HUES48 (cell line): Measurements from ENCODE around the gene PDS5B.
"Not testable (repeated sequence)": the region's sequence is repeated elsewhere in the genome, so short reads cannot be mapped to it uniquely, and the experiment has no call there.

Experiments used
- H3K27ac ChIP-seq: one replicate; pipeline ENCODE4 v1.7.0; 2013; ENCODE audit warnings: low read depth, low read length, inconsistent platforms
- H3K27me3 ChIP-seq: 2 replicates; pipeline ENCODE4 v1.6.1; 2013; ENCODE audit warnings: mild to moderate bottlenecking, low read length; ENCODE audit not compliant: control insufficient read depth, insufficient read depth
- H3K36me3 ChIP-seq: 2 replicates; pipeline ENCODE4 v1.6.1; 2013; ENCODE audit warnings: low read length; ENCODE audit not compliant: control insufficient read depth, insufficient read depth
- H3K4me1 ChIP-seq: 2 replicates; pipeline ENCODE4 v1.6.1; 2013; ENCODE audit warnings: mild to moderate bottlenecking, low read length; ENCODE audit not compliant: control insufficient read depth, insufficient read depth
- H3K4me3 ChIP-seq: 2 replicates; pipeline ENCODE4 v1.5.1; 2013; ENCODE audit warnings: mild to moderate bottlenecking, low read depth, low read length
- H3K9ac ChIP-seq: 2 replicates; pipeline ENCODE4 v1.6.1; 2013; ENCODE audit warnings: mild to moderate bottlenecking, low read depth, low read length, moderate library complexity
- H3K9me3 ChIP-seq: 2 replicates; pipeline ENCODE4 v1.6.1; 2013; ENCODE audit warnings: low read length; ENCODE audit not compliant: control insufficient read depth, insufficient read depth

PDS5B gene

GRCh38 chr13:32682130-32682529 is 95.9 kb downstream of the PDS5B start:
- peaks cover 26% of the 10 kb centered on the region for H3K36me3 ChIP-seq
- no peak overlapping the region for H3K27ac ChIP-seq
- H3K27me3 ChIP-seq, result no peaks in the 10 kb centered on the region

GRCh38 chr13:32682740-32683139 is 96.5 kb downstream of the PDS5B start:
- no peaks in the 10 kb centered on the region for H3K27me3 ChIP-seq
- no peak overlapping the region for H3K27ac ChIP-seq
- H3K4me3 ChIP-seq, result no peak overlapping the region
- H3K36me3 ChIP-seq, result peaks cover 26% of the 10 kb centered on the region
- H3K4me1 ChIP-seq, result no peaks in the 10 kb centered on the region
- H3K9me3 ChIP-seq, result no peaks in the 10 kb centered on the region
- H3K9ac ChIP-seq, result no peak overlapping the region

More at GRCh38 chr13:32682130-32682529, 95.9 kb downstream of the PDS5B start:
- no peak overlapping the region for H3K9ac ChIP-seq
- no peaks in the 10 kb centered on the region for H3K4me1 ChIP-seq
- H3K4me3 ChIP-seq, result no peak overlapping the region
- H3K9me3 ChIP-seq, result no peaks in the 10 kb centered on the region

- H3K27me3 ChIP-seq, result no peaks in the 10 kb centered on the region
- no peak overlapping the region for H3K9ac ChIP-seq
- H3K27ac ChIP-seq, result no peak overlapping the region
- H3K4me3 ChIP-seq, result no peak overlapping the region
- H3K9me3 ChIP-seq, result no peaks in the 10 kb centered on the region
- H3K36me3 ChIP-seq, result no peaks in the 10 kb centered on the region
- no peaks in the 10 kb centered on the region for H3K4me1 ChIP-seq
Observed at GRCh38 chr13:32687275-32687674, 101.0 kb downstream of the PDS5B start.

- peaks cover 30% of the 10 kb centered on the region for H3K36me3 ChIP-seq
- no peak overlapping the region for H3K27ac ChIP-seq
- H3K9me3 ChIP-seq, result no peaks in the 10 kb centered on the region
- H3K9ac ChIP-seq, result no peak overlapping the region
- no peaks in the 10 kb centered on the region for H3K27me3 ChIP-seq
- no peaks in the 10 kb centered on the region for H3K4me1 ChIP-seq
- H3K4me3 ChIP-seq, result no peak overlapping the region
Observed at GRCh38 chr13:32695602-32696250, 109.5 kb downstream of the PDS5B start.

GRCh38 chr13:32707471-32707870 is 121.2 kb downstream of the PDS5B start:
- H3K9ac ChIP-seq, result no peak overlapping the region
- H3K27me3 ChIP-seq, result no peaks in the 10 kb centered on the region
- H3K36me3 ChIP-seq, result peaks cover 59% of the 10 kb centered on the region
- no peak overlapping the region for H3K27ac ChIP-seq
- peaks cover 8% of the 10 kb centered on the region for H3K9me3 ChIP-seq
- no peak overlapping the region for H3K4me3 ChIP-seq
- H3K4me1 ChIP-seq, result no peaks in the 10 kb centered on the region

GRCh38 chr13:32713397-32713796 is 127.1 kb downstream of the PDS5B start:
- peaks cover 52% of the 10 kb centered on the region for H3K36me3 ChIP-seq
- H3K9ac ChIP-seq, result no peak overlapping the region
- H3K27me3 ChIP-seq, result no peaks in the 10 kb centered on the region
- no peaks in the 10 kb centered on the region for H3K4me1 ChIP-seq
- peaks cover 30% of the 10 kb centered on the region for H3K9me3 ChIP-seq
- H3K27ac ChIP-seq, result peak overlapping the region; percentile 79
- no peak overlapping the region; the same call in 1 of the 2 replicates for H3K4me3 ChIP-seq

GRCh38 chr13:32716201-32716600 is 129.9 kb downstream of the PDS5B start:
- Histone ChIP-seq H3K36me3 (peaks cover 35% of the 10 kb centered on the region), H3K9me3 (peaks cover 45% of the 10 kb centered on the region)
- H3K4me1 ChIP-seq, H3K27me3 ChIP-seq, H3K9ac ChIP-seq, H3K27ac ChIP-seq, H3K4me3 ChIP-seq: not testable (repeated sequence)

GRCh38 chr13:32720026-32720425 is 133.8 kb downstream of the PDS5B start:
- peaks cover 16% of the 10 kb centered on the region for H3K36me3 ChIP-seq
- no peak overlapping the region for H3K4me3 ChIP-seq
- no peaks in the 10 kb centered on the region for H3K27me3 ChIP-seq
- H3K4me1 ChIP-seq, result no peaks in the 10 kb centered on the region
- H3K9me3 ChIP-seq, result peaks cover 30% of the 10 kb centered on the region
- H3K9ac ChIP-seq, result no peak overlapping the region
- no peak overlapping the region for H3K27ac ChIP-seq

- Histone ChIP-seq H3K9me3 (peaks cover 25% of the 10 kb centered on the region), H3K36me3 (peaks cover 11% of the 10 kb centered on the region; the same call in 1 of the 2 replicates)
- H3K9ac ChIP-seq, H3K4me1 ChIP-seq, H3K4me3 ChIP-seq, H3K27ac ChIP-seq, H3K27me3 ChIP-seq: not testable (repeated sequence)
Observed at GRCh38 chr13:32721131-32722034, 135.1 kb downstream of the PDS5B start.

- no peak overlapping the region for H3K4me3 ChIP-seq
- no peak overlapping the region for H3K27ac ChIP-seq
- H3K9me3 ChIP-seq, result peaks cover 25% of the 10 kb centered on the region
- no peaks in the 10 kb centered on the region for H3K4me1 ChIP-seq
- H3K36me3 ChIP-seq, result peaks cover 11% of the 10 kb centered on the region; the same call in 1 of the 2 replicates
- H3K9ac ChIP-seq, result no peak overlapping the region
- H3K27me3 ChIP-seq, result no peaks in the 10 kb centered on the region
Observed at GRCh38 chr13:32722340-32722739, 136.1 kb downstream of the PDS5B start.

GRCh38 chr13:32723987-32724386 is 137.7 kb downstream of the PDS5B start:
- 0 out of 2 replicates have a peak, but pooled peaks cover 5% of the 10 kb centered on the region for H3K4me1 ChIP-seq
- no peaks in the 10 kb centered on the region for H3K27me3 ChIP-seq
- H3K36me3 ChIP-seq, result peaks cover 11% of the 10 kb centered on the region; the same call in 1 of the 2 replicates
- H3K9me3 ChIP-seq, result peaks cover 18% of the 10 kb centered on the region
- no peak overlapping the region for H3K9ac ChIP-seq
- H3K4me3 ChIP-seq, result no peak overlapping the region
- no peak overlapping the region for H3K27ac ChIP-seq
